K562 (cell line): ENCODE results near the gene PACC1. TPM values are rescaled to one million over a fixed set of nuclear protein-coding genes. Genes with fewer than 3 reads are reported as not detected.

ENCODE experiments used
- CBFA2T2 ChIP-seq: fragments of 450-650 bp; conservative IDR thresholded peaks from 2 replicates; pipeline ENCODE4 v1.6.1; 2017; ENCODE audit warnings: mild to moderate bottlenecking
- DLX4 ChIP-seq: fragments of 250-450 bp; sonication (Bioruptor Pico); IDR thresholded peaks from 2 replicates; pipeline ENCODE4 v1.6.1; 2021; ENCODE audit warnings: mild to moderate bottlenecking
- E2F3 ChIP-seq: fragments of 250-450 bp; sonication (Bioruptor Pico); IDR thresholded peaks from 2 replicates; pipeline ENCODE4 v1.4.0; 2020; ENCODE audit warnings: mild to moderate bottlenecking
- GATAD2A ChIP-seq: fragments of 450-650 bp; IDR thresholded peaks from 2 replicates; pipeline ENCODE4 v1.6.1; 2017
- POLR2G ChIP-seq: fragments of 200-400 bp; formaldehyde crosslinking; IDR thresholded peaks from 2 replicates; pipeline ENCODE4 v1.6.1; 2017; ENCODE audit warnings: low read depth, mild to moderate bottlenecking, antibody characterized with exemption, low read length, moderate library complexity
- RAD21 ChIP-seq, 2 experiments: fragments of 250-450 bp in 1 of 2; fragments of 450-650 bp in 1 of 2; sonication (Bioruptor Pico) in 1 of 2; formaldehyde crosslinking in 1 of 2; IDR thresholded peaks in 1 of 2; conservative IDR thresholded peaks in 1 of 2; 2 replicates each; pipeline versions ENCODE4 v1.4.0 to v1.8.0; 2020 to 2022; ENCODE audit warnings: mild to moderate bottlenecking in 2 of 2, moderate library complexity in 1 of 2
- RBM22 ChIP-seq: fragments of 200-400 bp; formaldehyde crosslinking; IDR thresholded peaks from 2 replicates; pipeline ENCODE4 v1.6.1; 2018; ENCODE audit warnings: low read length, low read depth; ENCODE audit not compliant: poor library complexity, severe bottlenecking
- RBM25 ChIP-seq: fragments of 200-400 bp; formaldehyde crosslinking; IDR thresholded peaks from 2 replicates; pipeline ENCODE4 v1.6.1; 2018; ENCODE audit warnings: low read length, low read depth, moderate library complexity; ENCODE audit not compliant: severe bottlenecking
- SIN3B ChIP-seq: fragments of 450-650 bp; IDR thresholded peaks from 2 replicates; pipeline ENCODE4 v1.6.1; 2017; ENCODE audit warnings: low read depth, mild to moderate bottlenecking, moderate library complexity
- ZBTB43 ChIP-seq: sonication (generic); formaldehyde crosslinking; IDR thresholded peaks from 2 replicates; pipeline ENCODE4 v1.8.0; 2023; ENCODE audit warnings: mild to moderate bottlenecking, missing genetic modification reagents
- ZNF143 ChIP-seq: sonication (generic); formaldehyde crosslinking; IDR thresholded peaks from 2 replicates; pipeline ENCODE4 v1.9.0; 2022; ENCODE audit warnings: mild to moderate bottlenecking, missing genetic modification reagents
- ZNF174 ChIP-seq: fragments of 250-450 bp; sonication (Bioruptor Pico); IDR thresholded peaks from 2 replicates; pipeline ENCODE4 v1.4.0; 2020; ENCODE audit warnings: mild to moderate bottlenecking
- ZNF584 ChIP-seq: fragments of 200-800 bp; sonication (Bioruptor generic); IDR thresholded peaks from 2 replicates; pipeline ENCODE4 v1.6.1; 2016; ENCODE audit warnings: low read depth, mild to moderate bottlenecking, missing genetic modification characterization, missing compliant biosample characterization
- polyA plus RNA-seq, 8 experiments: library from polyadenylated mRNA; depleted of rRNA in 4 of 8; stranded (reverse) in 5 of 8; unstranded in 3 of 8; fragments of >200 nt; fragmentation: Nextera tagmentation in 2 of 8; fragmentation: Illumina TruSeq in 1 of 8; extraction: Ambion mirVana in 2 of 8; extraction: Trizol in 1 of 8; gene quantifications; 2 replicates each; pipeline versions ENCODE4 v1.2.1 to v1.2.3, GENCODE V29; 2011 to 2014; ENCODE audit warnings: inconsistent platforms in 1 of 8, missing spikeins in 1 of 8
- total RNA-seq, 7 experiments: library from RNA; depleted of rRNA in 6 of 7; stranded (reverse); fragments of >200 nt in 6 of 7; fragmentation: Illumina TruSeq in 2 of 7; extraction: Trizol in 2 of 7; gene quantifications; 2 replicates each; pipeline versions ENCODE4 v1.2.1 to v1.2.3, GENCODE V29; 2011 to 2021; ENCODE audit warnings: low replicate concordance in 1 of 7
- TF ChIP-seq, protein P1 (sequence below): fragments of 200-800 bp; sonication (Bioruptor generic); IDR thresholded peaks from 2 replicates; pipeline ENCODE4 v1.6.1; 2017; ENCODE audit warnings: missing genetic modification characterization, missing compliant biosample characterization
- TF ChIP-seq, protein P2 (sequence below): sonication (generic); formaldehyde crosslinking; IDR thresholded peaks from 2 replicates; pipeline ENCODE4 v1.8.1; 2023; ENCODE audit warnings: mild to moderate bottlenecking, missing genetic modification reagents, moderate library complexity
- TF ChIP-seq, protein P3 (sequence below): sonication (generic); formaldehyde crosslinking; IDR thresholded peaks from 2 replicates; pipeline ENCODE4 v1.8.0; 2022; ENCODE audit warnings: mild to moderate bottlenecking, missing genetic modification reagents
- TF ChIP-seq, protein P4 (sequence below), 2 experiments: IDR thresholded peaks; 2 replicates each; pipeline ENCODE4 v1.6.1; 2011; ENCODE audit warnings: borderline replicate concordance in 1 of 2, control low read depth in 1 of 2, low read depth in 1 of 2, low read length in 1 of 2, mild to moderate bottlenecking in 1 of 2, mixed read lengths in 1 of 2, moderate library complexity in 1 of 2; ENCODE audit not compliant: insufficient read depth in 1 of 2, insufficient read length in 1 of 2, poor library complexity in 1 of 2, severe bottlenecking in 1 of 2; ENCODE audit errors: extremely low read depth in 1 of 2
- TF ChIP-seq, protein P5 (sequence below): fragments of 450-650 bp; IDR thresholded peaks from 2 replicates; pipeline ENCODE4 v1.6.1; 2016

The PACC1 gene
- total and polyA plus RNA-seq, 9 of the 15 experiments (the other 6 are each of a cell fraction or from before 2014, with no cell fraction given) = 7.1 to 19.3 (median 14.9) TPM

DNA sequence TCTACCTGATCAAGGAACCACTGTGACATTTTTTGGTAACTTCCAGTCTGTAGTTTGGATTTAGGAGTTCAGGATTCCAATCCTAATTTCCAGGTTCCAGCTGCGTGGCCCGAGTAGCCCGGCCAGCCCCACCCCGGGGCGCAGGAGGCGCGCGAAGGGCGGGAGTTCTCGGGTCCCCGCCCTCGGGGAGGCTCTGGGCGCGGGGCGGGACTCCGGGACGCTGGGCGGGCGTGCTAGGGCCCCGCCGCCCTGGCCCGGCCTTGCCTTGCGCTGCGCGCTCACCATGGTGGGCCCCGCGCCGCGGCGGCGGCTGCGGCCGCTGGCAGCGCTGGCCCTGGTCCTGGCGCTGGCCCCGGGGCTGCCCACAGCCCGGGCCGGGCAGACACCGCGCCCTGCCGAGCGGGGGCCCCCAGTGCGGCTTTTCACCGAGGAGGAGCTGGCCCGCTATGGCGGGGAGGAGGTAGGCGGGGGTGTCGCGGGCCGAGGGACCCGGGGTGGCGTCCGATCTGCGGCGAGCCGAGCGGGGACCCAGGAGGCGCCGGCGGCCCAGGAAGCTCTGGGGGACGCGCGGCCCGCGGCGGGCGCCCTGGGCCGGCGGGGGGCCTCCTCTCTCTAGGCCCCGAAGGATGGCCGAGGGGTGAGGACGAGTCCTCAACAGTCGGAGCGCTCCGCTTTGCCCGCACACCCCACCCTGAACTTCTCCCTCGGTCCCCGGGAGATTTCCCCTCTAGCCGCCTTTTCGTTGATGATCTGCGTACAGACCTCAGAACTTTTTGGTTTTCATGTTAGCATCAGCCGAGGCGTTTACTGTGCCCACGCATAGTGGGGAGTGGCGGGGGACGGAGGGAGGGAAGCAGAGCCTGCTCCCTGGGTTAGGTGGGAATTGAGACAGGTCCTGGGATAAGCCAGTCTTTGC lies 18.2 kb upstream of the PACC1 start, which contains the start of gene NENF (continued):
- TF ChIP-seq ZBTB43 = no peak
- TF ChIP-seq, protein P1, sequence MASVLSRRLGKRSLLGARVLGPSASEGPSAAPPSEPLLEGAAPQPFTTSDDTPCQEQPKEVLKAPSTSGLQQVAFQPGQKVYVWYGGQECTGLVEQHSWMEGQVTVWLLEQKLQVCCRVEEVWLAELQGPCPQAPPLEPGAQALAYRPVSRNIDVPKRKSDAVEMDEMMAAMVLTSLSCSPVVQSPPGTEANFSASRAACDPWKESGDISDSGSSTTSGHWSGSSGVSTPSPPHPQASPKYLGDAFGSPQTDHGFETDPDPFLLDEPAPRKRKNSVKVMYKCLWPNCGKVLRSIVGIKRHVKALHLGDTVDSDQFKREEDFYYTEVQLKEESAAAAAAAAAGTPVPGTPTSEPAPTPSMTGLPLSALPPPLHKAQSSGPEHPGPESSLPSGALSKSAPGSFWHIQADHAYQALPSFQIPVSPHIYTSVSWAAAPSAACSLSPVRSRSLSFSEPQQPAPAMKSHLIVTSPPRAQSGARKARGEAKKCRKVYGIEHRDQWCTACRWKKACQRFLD (CRISPR knock-in tag) = no peak
- TF ChIP-seq ZNF143 (CRISPR knock-in tag) = no peak
- TF ChIP-seq ZNF174 (CRISPR knock-in tag) = no peak
- TF ChIP-seq, protein P2, sequence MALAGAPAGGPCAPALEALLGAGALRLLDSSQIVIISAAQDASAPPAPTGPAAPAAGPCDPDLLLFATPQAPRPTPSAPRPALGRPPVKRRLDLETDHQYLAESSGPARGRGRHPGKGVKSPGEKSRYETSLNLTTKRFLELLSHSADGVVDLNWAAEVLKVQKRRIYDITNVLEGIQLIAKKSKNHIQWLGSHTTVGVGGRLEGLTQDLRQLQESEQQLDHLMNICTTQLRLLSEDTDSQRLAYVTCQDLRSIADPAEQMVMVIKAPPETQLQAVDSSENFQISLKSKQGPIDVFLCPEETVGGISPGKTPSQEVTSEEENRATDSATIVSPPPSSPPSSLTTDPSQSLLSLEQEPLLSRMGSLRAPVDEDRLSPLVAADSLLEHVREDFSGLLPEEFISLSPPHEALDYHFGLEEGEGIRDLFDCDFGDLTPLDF = peak; percentile 68; the same call in 1 of the 2 replicates
- TF ChIP-seq SIN3B = peak; percentile 65
- no peak for TF ChIP-seq GATAD2A
- TF ChIP-seq POLR2G = peak; percentile 93
- TF ChIP-seq RAD21 (CRISPR knock-in tag; conservative IDR thresholded peaks at IDR 0.05 in 1 of 2, IDR thresholded peaks at IDR 0.05 in 1 of 2) = no peak
- TF ChIP-seq, protein P3, sequence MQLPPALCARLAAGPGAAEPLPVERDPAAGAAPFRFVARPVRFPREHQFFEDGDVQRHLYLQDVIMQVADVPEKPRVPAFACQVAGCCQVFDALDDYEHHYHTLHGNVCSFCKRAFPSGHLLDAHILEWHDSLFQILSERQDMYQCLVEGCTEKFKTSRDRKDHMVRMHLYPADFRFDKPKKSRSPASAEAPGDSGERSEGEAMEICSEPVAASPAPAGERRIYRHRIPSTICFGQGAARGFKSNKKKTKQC = 0 out of 2 replicates have a peak, but pooled peaks have one; percentile 12
- TF ChIP-seq, protein P4, sequence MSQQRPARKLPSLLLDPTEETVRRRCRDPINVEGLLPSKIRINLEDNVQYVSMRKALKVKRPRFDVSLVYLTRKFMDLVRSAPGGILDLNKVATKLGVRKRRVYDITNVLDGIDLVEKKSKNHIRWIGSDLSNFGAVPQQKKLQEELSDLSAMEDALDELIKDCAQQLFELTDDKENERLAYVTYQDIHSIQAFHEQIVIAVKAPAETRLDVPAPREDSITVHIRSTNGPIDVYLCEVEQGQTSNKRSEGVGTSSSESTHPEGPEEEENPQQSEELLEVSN (IDR thresholded peaks at IDR 0.05; ENCODE audit: borderline replicate concordance in 1 of 2, extremely low read depth in 1 of 2, insufficient read depth in 1 of 2, insufficient read length in 1 of 2, low read depth in 1 of 2, low read length in 1 of 2, poor library complexity in 1 of 2, severe bottlenecking in 1 of 2) = peak; percentile 48 to 92
- no peak for TF ChIP-seq CBFA2T2
- no peak for TF ChIP-seq ZNF584 (CRISPR knock-in tag)
- TF ChIP-seq RBM25 = no peak
- TF ChIP-seq E2F3 (CRISPR knock-in tag) = peak; percentile 37; the same call in 1 of the 2 replicates
- no peak for TF ChIP-seq DLX4 (CRISPR knock-in tag)
- no peak for TF ChIP-seq RBM22
- TF ChIP-seq, protein P5, sequence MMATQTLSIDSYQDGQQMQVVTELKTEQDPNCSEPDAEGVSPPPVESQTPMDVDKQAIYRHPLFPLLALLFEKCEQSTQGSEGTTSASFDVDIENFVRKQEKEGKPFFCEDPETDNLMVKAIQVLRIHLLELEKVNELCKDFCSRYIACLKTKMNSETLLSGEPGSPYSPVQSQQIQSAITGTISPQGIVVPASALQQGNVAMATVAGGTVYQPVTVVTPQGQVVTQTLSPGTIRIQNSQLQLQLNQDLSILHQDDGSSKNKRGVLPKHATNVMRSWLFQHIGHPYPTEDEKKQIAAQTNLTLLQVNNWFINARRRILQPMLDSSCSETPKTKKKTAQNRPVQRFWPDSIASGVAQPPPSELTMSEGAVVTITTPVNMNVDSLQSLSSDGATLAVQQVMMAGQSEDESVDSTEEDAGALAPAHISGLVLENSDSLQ = no peak
